ENCODE results near the gene VIP. TPM values are rescaled to one million over a fixed set of nuclear protein-coding genes. Genes with fewer than 3 reads are reported as not detected.

VIP gene
- total RNA-seq, 1 experiment from 2014 or later = not detected

DNA sequence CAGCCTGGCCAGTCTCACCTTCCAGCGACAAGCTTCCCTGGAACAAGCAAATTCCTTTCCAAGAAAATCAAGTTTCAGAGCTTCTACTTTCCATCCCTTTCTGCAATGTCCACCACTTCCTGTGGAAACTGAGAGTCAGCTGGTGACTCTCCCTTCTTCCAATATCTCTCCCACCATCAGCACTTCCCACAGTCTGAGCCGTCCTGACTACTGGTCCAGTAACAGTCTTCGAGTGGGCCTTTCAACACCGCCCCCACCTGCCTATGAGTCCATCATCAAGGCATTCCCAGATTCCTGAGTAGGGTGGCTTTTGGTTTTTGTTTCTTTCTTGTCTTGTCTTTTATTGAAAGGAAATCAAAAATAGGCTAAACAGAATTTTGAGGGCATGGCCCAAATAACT is 28.6 kb upstream of the VIP start (continued):
- TF ChIP-seq, protein P1, sequence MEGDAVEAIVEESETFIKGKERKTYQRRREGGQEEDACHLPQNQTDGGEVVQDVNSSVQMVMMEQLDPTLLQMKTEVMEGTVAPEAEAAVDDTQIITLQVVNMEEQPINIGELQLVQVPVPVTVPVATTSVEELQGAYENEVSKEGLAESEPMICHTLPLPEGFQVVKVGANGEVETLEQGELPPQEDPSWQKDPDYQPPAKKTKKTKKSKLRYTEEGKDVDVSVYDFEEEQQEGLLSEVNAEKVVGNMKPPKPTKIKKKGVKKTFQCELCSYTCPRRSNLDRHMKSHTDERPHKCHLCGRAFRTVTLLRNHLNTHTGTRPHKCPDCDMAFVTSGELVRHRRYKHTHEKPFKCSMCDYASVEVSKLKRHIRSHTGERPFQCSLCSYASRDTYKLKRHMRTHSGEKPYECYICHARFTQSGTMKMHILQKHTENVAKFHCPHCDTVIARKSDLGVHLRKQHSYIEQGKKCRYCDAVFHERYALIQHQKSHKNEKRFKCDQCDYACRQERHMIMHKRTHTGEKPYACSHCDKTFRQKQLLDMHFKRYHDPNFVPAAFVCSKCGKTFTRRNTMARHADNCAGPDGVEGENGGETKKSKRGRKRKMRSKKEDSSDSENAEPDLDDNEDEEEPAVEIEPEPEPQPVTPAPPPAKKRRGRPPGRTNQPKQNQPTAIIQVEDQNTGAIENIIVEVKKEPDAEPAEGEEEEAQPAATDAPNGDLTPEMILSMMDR (IDR thresholded peaks at IDR 0.05 in 2 of 3, conservative IDR thresholded peaks at IDR 0.05 in 1 of 3; ENCODE audit: borderline replicate concordance in 1 of 3, insufficient read depth in 1 of 3, low read depth in 2 of 3, low read length in 2 of 3) = no peak
- TF ChIP-seq TCF7L2 (IDR thresholded peaks at IDR 0.05; ENCODE audit: borderline replicate concordance, extremely low read depth, insufficient read depth, insufficient read length) (no peak), JUND (IDR thresholded peaks at IDR 0.05) (no peak), SIN3A (IDR thresholded peaks at IDR 0.05; ENCODE audit: low read depth) (no peak), SRF (IDR thresholded peaks at IDR 0.05; ENCODE audit: low read depth) (no peak), YY1 (IDR thresholded peaks at IDR 0.05; ENCODE audit: extremely low read depth, insufficient replicate concordance, low read depth, low read length) (no peak), CBX3 (IDR thresholded peaks at IDR 0.05; ENCODE audit: low read depth) (no peak), EZH2 (IDR thresholded peaks at IDR 0.05) (no peak), POLR2AphosphoS5 (IDR thresholded peaks at IDR 0.05; ENCODE audit: low read depth, low read length) (no peak), FOSL1 (IDR thresholded peaks at IDR 0.05; ENCODE audit: low read depth) (no peak)
- TF ChIP-seq, protein P2, sequence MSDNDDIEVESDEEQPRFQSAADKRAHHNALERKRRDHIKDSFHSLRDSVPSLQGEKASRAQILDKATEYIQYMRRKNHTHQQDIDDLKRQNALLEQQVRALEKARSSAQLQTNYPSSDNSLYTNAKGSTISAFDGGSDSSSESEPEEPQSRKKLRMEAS (IDR thresholded peaks at IDR 0.05) = no peak

DNA sequence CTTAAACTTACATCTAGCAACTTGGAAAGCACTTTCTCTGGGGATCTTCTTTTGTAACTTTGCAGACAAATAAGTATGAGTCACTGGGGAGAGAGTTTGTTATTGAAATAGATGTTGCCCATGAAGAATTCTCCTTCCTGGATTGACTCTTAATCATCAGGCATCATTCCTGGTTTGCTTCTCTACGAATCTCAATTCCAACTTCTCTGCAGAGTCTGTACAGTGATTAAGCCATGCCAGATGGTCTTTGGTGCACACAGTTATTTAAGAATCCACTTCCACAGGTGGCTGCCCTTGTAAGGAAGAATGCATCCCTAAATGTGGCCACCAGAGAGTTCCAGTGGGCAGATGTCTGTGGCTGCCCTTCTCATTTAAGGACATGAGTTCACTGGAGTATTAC is 27.2 kb upstream of the VIP start:
- intact Hi-C loops (cut with micrococcal nuclease) = loop anchor here (2.0 kb wide), 1 partner anchor 217 kb away; no protein-coding TSS in a partner anchor
- no peak overlapping the region for H3K4me3 ChIP-seq (replicated peaks in 1 of 2; ENCODE audit: low read depth in 1 of 2, low read length in 2 of 2)
- no peak overlapping the region for H3K27ac ChIP-seq (ENCODE audit: low read depth, low read length)
- no peaks in the 10 kb centered on the region for H3K9me2 ChIP-seq (ENCODE audit: insufficient read depth)
- no peak overlapping the region for H3K4me2 ChIP-seq (ENCODE audit: low read length)
- no peaks in the 10 kb centered on the region for H3K4me1 ChIP-seq (ENCODE audit: control insufficient read depth in 1 of 2, insufficient read depth in 2 of 2, low read length in 2 of 2)
- no peak for ATAC-seq
- DNase-seq (ENCODE audit: low read depth, low spot score) = no peak
- H3K9me3 ChIP-seq (ENCODE audit: control insufficient read depth in 1 of 2, insufficient read depth in 1 of 2, low read depth in 1 of 2, low read length in 2 of 2) = no peaks in the 10 kb centered on the region
- H4K20me1 ChIP-seq (ENCODE audit: insufficient read depth) = no peaks in the 10 kb centered on the region
- TF ChIP-seq, protein P3, sequence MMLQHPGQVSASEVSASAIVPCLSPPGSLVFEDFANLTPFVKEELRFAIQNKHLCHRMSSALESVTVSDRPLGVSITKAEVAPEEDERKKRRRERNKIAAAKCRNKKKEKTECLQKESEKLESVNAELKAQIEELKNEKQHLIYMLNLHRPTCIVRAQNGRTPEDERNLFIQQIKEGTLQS (IDR thresholded peaks at IDR 0.05) = no peak
- no peak for TF ChIP-seq EZH2phosphoT487 (IDR thresholded peaks at IDR 0.05; ENCODE audit: borderline replicate concordance)
- TF ChIP-seq TCF7L2 (IDR thresholded peaks at IDR 0.05; ENCODE audit: borderline replicate concordance, extremely low read depth, insufficient read depth, insufficient read length) = no peak
- ChIA-PET CTCF (no interaction called here), POLR2A (no interaction called here), RAD21 (ENCODE audit: low non-redundant PET in 1 of 2, low total read pairs in 2 of 2, uncharacterized antibody in 2 of 2, unreplicated experiment in 2 of 2) (no interaction called here)
- BruUV-seq (replicated peaks) = no TSS peak
- no peaks in the 10 kb centered on the region for H3K79me2 ChIP-seq (ENCODE audit: insufficient read depth, low read length)
- H3K36me3 ChIP-seq (ENCODE audit: control insufficient read depth in 1 of 2, insufficient read depth in 2 of 2, low read length in 2 of 2) = no peaks in the 10 kb centered on the region
- no peak overlapping the region for H3K9ac ChIP-seq (ENCODE audit: low read length)
- H2AFZ ChIP-seq (ENCODE audit: low read depth, low read length, poor library complexity, severe bottlenecking) = no peak overlapping the region
- no peaks in the 10 kb centered on the region for H3K27me3 ChIP-seq (ENCODE audit: insufficient read depth, low read length)
